Activated B cell treated with CpG ODN at 0.5 μM for 24 hours (primary cell): ENCODE results near the gene SCUBE1. TPM values are rescaled to one million over a fixed set of nuclear protein-coding genes. Genes with fewer than 3 reads are reported as not detected.

Experiments used
- ATAC-seq: fragments of 200-7000 bp; cut with Tn5 transposase; one replicate; pipeline ENCODE4 v1.10.0; 2021; ENCODE audit warnings: low read depth, mild to moderate bottlenecking, moderate library complexity
- CTCF ChIA-PET: fragments of 350-600 bp; sonication (Branson Sonifier 250); formaldehyde crosslinking; loops from one replicate; lab custom pipeline; 2021; ENCODE audit warnings: antibody characterized with exemption; lab: Charles Lee
- POLR2A ChIA-PET: fragments of 350-600 bp; sonication (Branson Sonifier 250); formaldehyde crosslinking; loops from one replicate; lab custom pipeline; 2021; ENCODE audit warnings: antibody characterized with exemption; lab: Charles Lee
- DNase-seq: peaks from one replicate; pipeline ENCODE4 v3.0.0; 2022
- H3K27ac Mint-ChIP-seq: one replicate; pipeline ENCODE4 v1.8.0; 2020; ENCODE audit warnings: mixed read lengths
- H3K27me3 Mint-ChIP-seq: one replicate; pipeline ENCODE4 v1.8.0; 2021; ENCODE audit warnings: mixed read lengths
- H3K36me3 Mint-ChIP-seq: one replicate; pipeline ENCODE4 v1.8.0; 2021; ENCODE audit warnings: low read depth, mixed read lengths
- H3K4me1 Mint-ChIP-seq: one replicate; pipeline ENCODE4 v1.8.0; 2021; ENCODE audit warnings: mixed read lengths
- H3K4me3 Mint-ChIP-seq: one replicate; pipeline ENCODE4 v1.8.0; 2020; ENCODE audit warnings: mild to moderate bottlenecking, mixed read lengths
- H3K9me3 Mint-ChIP-seq: one replicate; pipeline ENCODE4 v1.8.0; 2020; ENCODE audit warnings: mixed read lengths
- CTCF ChIP-seq: fragments of 200-600 bp; IDR thresholded peaks from one replicate; pipeline ENCODE4 v1.8.0; 2022; ENCODE audit warnings: antibody characterized with exemption, mild to moderate bottlenecking
- intact Hi-C: fragments of 100-400 bp; cut with micrococcal nuclease; formaldehyde crosslinking; loops from one replicate; pipeline ENCODE4 v1.15.1; 2024
- total RNA-seq: library from RNA; stranded (reverse); gene quantifications from 2 replicates; pipeline ENCODE4 v1.2.3, GENCODE V29; 2022

Gene SCUBE1
- total RNA-seq, 1 donor from 2014 or later, result not detected

GRCh38 chr22:43269646-43270045 lies 73.5 kb downstream of the SCUBE1 start:
- H3K27ac Mint-ChIP-seq, result no peak overlapping the region
- POLR2A ChIA-PET, result no interaction called here

DNA sequence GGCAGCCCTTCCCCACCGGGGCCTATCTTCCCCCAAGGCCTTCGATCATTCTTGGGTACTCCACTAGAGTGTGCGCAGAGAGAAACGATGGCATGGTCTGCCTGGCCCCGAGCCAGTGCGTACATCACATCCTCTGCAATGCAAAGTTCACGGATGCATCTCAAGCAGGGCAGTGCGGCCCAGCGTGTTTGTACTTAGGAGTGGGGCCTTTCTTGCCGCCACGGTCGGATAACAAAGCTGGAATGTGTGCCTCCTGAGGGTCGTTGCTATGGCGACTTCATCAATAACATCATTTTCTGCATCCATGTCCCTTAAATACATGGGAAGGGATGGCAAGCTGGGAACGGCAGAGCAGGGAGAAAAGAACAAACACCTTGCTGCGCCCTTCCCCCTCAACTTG lies 73.9 kb downstream of the SCUBE1 start:
- H3K9me3 Mint-ChIP-seq, result no peaks in the 10 kb centered on the region
- no peak for ATAC-seq
- CTCF ChIA-PET, result no interaction called here

More at GRCh38 chr22:43269646-43270045, 73.5 kb downstream of the SCUBE1 start:
- ATAC-seq (no peak), DNase-seq (no peak)
- H3K27me3 Mint-ChIP-seq, result peaks cover 11% of the 10 kb centered on the region
- no peaks in the 10 kb centered on the region for H3K36me3 Mint-ChIP-seq
- CTCF ChIA-PET, result no interaction called here
- no peak overlapping the region for H3K4me3 Mint-ChIP-seq
- no peak for TF ChIP-seq CTCF
- intact Hi-C loops, result no loop called here
- H3K9me3 Mint-ChIP-seq, result no peaks in the 10 kb centered on the region
- H3K4me1 Mint-ChIP-seq, result peaks cover 2% of the 10 kb centered on the region

DNA sequence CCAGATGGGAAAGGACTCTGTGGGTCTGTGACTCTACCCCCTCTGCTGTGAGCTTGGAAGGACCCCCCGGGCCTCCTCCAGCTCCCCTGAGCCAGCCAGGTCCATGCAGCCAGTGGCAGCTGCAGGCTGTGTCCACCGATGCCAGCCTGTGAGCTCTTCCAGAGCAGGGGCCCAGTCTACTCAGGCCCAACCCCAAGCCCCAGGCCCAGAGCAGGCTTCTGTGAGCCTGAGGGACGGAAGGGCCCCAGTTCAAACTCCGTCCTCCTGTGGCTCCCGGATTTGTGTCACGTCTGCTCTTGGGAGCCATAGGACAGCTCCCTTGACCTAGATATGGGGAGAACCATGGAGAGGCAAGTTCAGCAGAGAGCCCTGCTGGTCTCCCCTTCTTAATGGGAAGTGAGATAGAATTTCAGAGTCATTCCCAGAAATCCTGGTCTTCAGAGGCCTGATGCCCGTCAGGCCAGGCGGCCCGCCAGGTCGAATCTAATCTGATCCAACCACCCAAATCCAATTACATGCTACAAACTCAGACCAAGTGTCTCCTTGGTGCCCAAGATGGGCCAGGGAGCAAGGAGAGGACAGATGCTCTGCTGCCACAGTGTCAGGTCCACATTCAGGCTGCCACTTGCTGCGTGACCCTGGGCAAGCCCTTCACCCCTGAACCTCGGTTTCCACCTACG lies 75.1 kb downstream of the SCUBE1 start:
- DNase-seq, result no peak
- H3K4me3 Mint-ChIP-seq, result no peak overlapping the region
- intact Hi-C loops, result no loop called here
- H3K4me1 Mint-ChIP-seq, result peaks cover 16% of the 10 kb centered on the region
- POLR2A ChIA-PET, result no interaction called here
- peaks cover 20% of the 10 kb centered on the region for H3K27me3 Mint-ChIP-seq
- no peaks in the 10 kb centered on the region for H3K9me3 Mint-ChIP-seq
- TF ChIP-seq CTCF, result no peak
- CTCF ChIA-PET, result no interaction called here
- H3K36me3 Mint-ChIP-seq, result no peaks in the 10 kb centered on the region
- ATAC-seq, result no peak
- no peak overlapping the region for H3K27ac Mint-ChIP-seq

More for the DNA sequence above, 73.9 kb downstream of the SCUBE1 start:
- DNase-seq, result no peak
- no peaks in the 10 kb centered on the region for H3K36me3 Mint-ChIP-seq
- TF ChIP-seq CTCF, result no peak
- H3K27me3 Mint-ChIP-seq, result peaks cover 13% of the 10 kb centered on the region
- POLR2A ChIA-PET, result no interaction called here
- intact Hi-C loops, result no loop called here
- peaks cover 5% of the 10 kb centered on the region for H3K4me1 Mint-ChIP-seq
- H3K27ac Mint-ChIP-seq, result no peak overlapping the region
- H3K4me3 Mint-ChIP-seq, result no peak overlapping the region

GRCh38 chr22:43267332-43267980 lies 75.7 kb downstream of the SCUBE1 start:
- POLR2A ChIA-PET, result no interaction called here
- Mint-ChIP-seq H3K9me3 (no peaks in the 10 kb centered on the region), H3K4me3 (no peak overlapping the region), H3K36me3 (no peaks in the 10 kb centered on the region), H3K27me3 (peaks cover 26% of the 10 kb centered on the region), H3K4me1 (peaks cover 21% of the 10 kb centered on the region), H3K27ac (no peak overlapping the region)
- DNase-seq (no peak), ATAC-seq (no peak)
- CTCF ChIA-PET, result no interaction called here
- TF ChIP-seq CTCF, result no peak
- intact Hi-C loops, result no loop called here

DNA sequence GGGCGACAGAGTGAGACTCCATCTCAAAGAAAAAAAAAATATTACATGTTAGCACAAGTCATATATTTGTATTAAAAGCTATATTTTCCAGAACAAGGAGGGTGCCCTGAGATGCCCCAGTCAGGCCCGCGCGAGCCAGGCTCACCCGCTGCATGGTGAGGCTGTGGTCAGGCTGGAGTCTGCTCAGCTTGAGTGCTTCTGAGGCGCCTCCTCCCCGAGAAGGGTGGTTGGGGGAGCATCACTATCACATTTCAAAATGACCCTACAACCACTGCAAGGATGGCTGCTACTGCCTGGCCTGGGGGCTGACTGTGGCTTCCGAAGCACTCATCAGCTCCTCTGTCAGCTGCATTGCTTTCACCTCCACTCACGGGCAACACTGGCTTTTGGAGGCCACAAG lies 77.1 kb downstream of the SCUBE1 start:
- Mint-ChIP-seq H3K36me3 (no peaks in the 10 kb centered on the region), H3K27me3 (peaks cover 26% of the 10 kb centered on the region), H3K9me3 (no peaks in the 10 kb centered on the region), H3K4me1 (peaks cover 21% of the 10 kb centered on the region), H3K4me3 (no peak overlapping the region), H3K27ac (no peak overlapping the region)
- ChIA-PET POLR2A (no interaction called here), CTCF (no interaction called here)
- DNase-seq (no peak), ATAC-seq (no peak)
- intact Hi-C loops, result no loop called here
- TF ChIP-seq CTCF, result no peak
